ENCODE results near the gene PDCD7.

- no peak for TF ChIP-seq POLR2AphosphoS5 (IDR thresholded peaks at IDR 0.05; ENCODE audit: low read depth, low read length)
- no peak for TF ChIP-seq POLR2A (IDR thresholded peaks at IDR 0.05; ENCODE audit: low read depth, low read length)
- no peak for TF ChIP-seq TAF1 (IDR thresholded peaks at IDR 0.05; ENCODE audit: borderline replicate concordance, low read depth, low read length)
These were observed 48.9 kb upstream of the PDCD7 start for GRCh38 chr15:65182538-65182937.

All from GM12892 (cell line).